ENCODE data around the gene GALNT7.

DNA sequence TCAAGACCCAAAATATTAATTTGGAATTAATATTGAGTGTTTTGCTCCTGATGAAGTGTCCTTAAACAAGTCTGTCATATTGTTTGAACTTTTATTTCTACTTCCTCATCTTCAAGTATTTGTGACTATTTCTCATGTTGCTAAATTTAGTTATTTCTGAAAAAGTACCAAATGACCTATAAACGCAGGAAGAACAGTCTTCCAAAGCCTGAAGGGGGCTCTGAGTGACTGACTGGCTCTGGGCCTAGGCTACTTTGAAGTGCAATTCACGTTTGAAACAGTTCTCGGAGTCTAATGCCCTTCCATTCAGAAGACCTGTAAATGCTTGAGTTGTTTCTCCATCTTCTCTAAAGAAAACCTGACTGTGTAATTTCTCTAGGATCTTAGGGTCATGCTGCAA lies 26.5 kb downstream of the GALNT7 start:
- TF ChIP-seq, protein P1, sequence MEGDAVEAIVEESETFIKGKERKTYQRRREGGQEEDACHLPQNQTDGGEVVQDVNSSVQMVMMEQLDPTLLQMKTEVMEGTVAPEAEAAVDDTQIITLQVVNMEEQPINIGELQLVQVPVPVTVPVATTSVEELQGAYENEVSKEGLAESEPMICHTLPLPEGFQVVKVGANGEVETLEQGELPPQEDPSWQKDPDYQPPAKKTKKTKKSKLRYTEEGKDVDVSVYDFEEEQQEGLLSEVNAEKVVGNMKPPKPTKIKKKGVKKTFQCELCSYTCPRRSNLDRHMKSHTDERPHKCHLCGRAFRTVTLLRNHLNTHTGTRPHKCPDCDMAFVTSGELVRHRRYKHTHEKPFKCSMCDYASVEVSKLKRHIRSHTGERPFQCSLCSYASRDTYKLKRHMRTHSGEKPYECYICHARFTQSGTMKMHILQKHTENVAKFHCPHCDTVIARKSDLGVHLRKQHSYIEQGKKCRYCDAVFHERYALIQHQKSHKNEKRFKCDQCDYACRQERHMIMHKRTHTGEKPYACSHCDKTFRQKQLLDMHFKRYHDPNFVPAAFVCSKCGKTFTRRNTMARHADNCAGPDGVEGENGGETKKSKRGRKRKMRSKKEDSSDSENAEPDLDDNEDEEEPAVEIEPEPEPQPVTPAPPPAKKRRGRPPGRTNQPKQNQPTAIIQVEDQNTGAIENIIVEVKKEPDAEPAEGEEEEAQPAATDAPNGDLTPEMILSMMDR (IDR thresholded peaks at IDR 0.05; ENCODE audit: insufficient read depth, low read length, poor library complexity, severe bottlenecking), result no peak
- TF ChIP-seq EZH2phosphoT487 (conservative IDR thresholded peaks at IDR 0.05; ENCODE audit: low read length), result no peak

Data from SU-DHL-6 (cell line).